ENCODE results near the gene CSK. TPM values are rescaled to one million over a fixed set of nuclear protein-coding genes. Genes with fewer than 3 reads are reported as not detected.

The CSK gene
- 23.5 and 63.5 TPM in 2 replicates for total RNA-seq

GRCh38 chr15:74781431-74782258 is at the start of gene CSK:
Gene CSK, plus strand, starts transcription at chr15:74782080. Its CDS starts 16,218 bp downstream, at chr15:74798298.

GRCh38 chr15:74748322-74748946 is 33.4 kb upstream of the CSK start, which contains the start of gene CYP1A2:
Gene CYP1A2, plus strand, starts transcription at chr15:74748845. Its CDS starts 894 bp downstream, at chr15:74749739.

GRCh38 chr15:74812533-74812932 is 30.7 kb downstream of the CSK start, which contains the start of gene LMAN1L:
Gene LMAN1L, plus strand, starts transcription at chr15:74812835. Its CDS starts 20 bp downstream, at chr15:74812855.

GRCh38 chr15:74826364-74826819 is 44.5 kb downstream of the CSK start, which contains the start of gene CPLX3:
Gene CPLX3, plus strand, starts transcription at chr15:74826627. Its CDS starts 77 bp downstream, at chr15:74826704.

GRCh38 chr15:74842581-74843444 is 60.9 kb downstream of the CSK start, which contains the start of gene ULK3:
Gene ULK3, minus strand, starts transcription at chr15:74843156. Its CDS starts 51 bp downstream, at chr15:74843105.

Other genes with a start within 250 kb of the CSK start
- 1.5 and 3.2 TPM in 2 replicates for gene ARID3B, start 240.9 kb upstream of the CSK start, total RNA-seq
- 54.3 and 55.3 TPM in 2 replicates for gene CLK3, start 166.2 kb upstream of the CSK start, total RNA-seq
- gene EDC3, start 86.1 kb upstream of the CSK start, total RNA-seq: 8.9 and 17.8 TPM in 2 replicates
- 0.30 TPM in 1 of 2 replicates, not detected in the other for gene CYP1A1, start 56.6 kb upstream of the CSK start, total RNA-seq
- gene CYP1A2, start 33.2 kb upstream of the CSK start, total RNA-seq: not detected in 2 replicates
- gene LMAN1L, start 30.8 kb downstream of the CSK start, total RNA-seq: not detected in 2 replicates
- not detected in 2 replicates for gene CPLX3, start 44.5 kb downstream of the CSK start, total RNA-seq
- 14.0 and 23.5 TPM in 2 replicates for gene ULK3, start 61.1 kb downstream of the CSK start, total RNA-seq
- 19.0 and 35.3 TPM in 2 replicates for gene SCAMP2, start 91.3 kb downstream of the CSK start, total RNA-seq
- gene MPI, start 108.0 kb downstream of the CSK start, total RNA-seq: 68.3 and 108 TPM in 2 replicates
- 55.5 and 60.9 TPM in 2 replicates for gene FAM219B, start 124.8 kb downstream of the CSK start, total RNA-seq
- 28.2 and 43.4 TPM in 2 replicates for gene COX5A, start 156.0 kb downstream of the CSK start, total RNA-seq
- gene RPP25, start 174.7 kb downstream of the CSK start, total RNA-seq: 3.5 and 3.6 TPM in 2 replicates
- gene SCAMP5, start 213.5 kb downstream of the CSK start, total RNA-seq: 0.51 and 0.89 TPM in 2 replicates
- gene PPCDC, start 241.5 kb downstream of the CSK start, total RNA-seq: 6.2 and 7.4 TPM in 2 replicates

Data from smooth muscle cell of the umbilical artery (primary cell).